GM04504 (cell line): Measurements from ENCODE around the gene CHKA.

ENCODE experiments used
- DNase-seq: peaks from one replicate; pipeline ENCODE4 v3.0.0-alpha.2; 2012; ENCODE audit warnings: low read depth

The CHKA gene

GRCh38 chr11:68121067-68121899, at the start of gene CHKA:
Gene CHKA, minus strand, starts transcription at chr11:68121388. Its CDS starts 211 bp downstream, at chr11:68121177.
- DNase-seq: peak; percentile 74

GRCh38 chr11:68169442-68169841, 48.3 kb upstream of the CHKA start:
- no peak for DNase-seq

- no peak for DNase-seq
Observed at GRCh38 chr11:68168694-68169093, 47.5 kb upstream of the CHKA start.

DNA sequence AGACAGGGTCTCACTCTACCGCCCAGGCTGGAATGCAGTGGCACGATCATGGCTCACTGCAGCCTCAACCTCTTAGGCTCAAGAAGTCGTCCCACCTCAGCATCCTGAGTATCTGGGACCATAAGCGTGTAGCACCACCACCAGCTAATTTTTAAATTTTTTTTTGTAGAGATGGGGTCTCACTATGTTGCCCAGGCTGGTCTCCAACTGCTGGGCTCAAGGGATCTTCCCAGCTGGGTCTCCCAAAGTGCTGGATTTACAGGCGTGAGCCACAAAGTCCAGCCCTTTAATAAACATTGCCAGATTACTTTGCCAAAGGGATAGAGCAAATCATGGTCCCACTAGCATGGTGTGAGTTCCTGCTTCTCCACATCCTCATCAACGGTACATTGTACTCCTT, 46.3 kb upstream of the CHKA start:
- DNase-seq: no peak

DNA sequence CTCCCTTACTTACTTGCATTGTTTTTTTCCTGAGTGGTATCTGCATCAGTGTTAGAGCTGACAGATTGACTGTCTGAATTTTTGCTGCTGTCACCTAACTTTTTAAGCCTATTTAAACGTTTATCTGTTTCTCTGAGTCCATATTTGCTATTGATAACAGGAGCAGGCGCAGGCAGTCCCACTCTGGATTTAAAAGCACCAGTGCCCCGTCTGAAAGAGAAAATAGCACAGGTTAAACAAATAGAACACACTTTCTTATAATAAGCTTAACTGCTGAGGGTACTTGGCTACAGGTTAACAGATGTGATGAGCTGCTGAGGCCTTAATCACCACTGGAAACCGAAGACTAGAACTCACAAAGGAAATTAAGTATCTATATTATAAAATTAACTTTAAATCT, 45.8 kb upstream of the CHKA start:
- DNase-seq: no peak

DNA sequence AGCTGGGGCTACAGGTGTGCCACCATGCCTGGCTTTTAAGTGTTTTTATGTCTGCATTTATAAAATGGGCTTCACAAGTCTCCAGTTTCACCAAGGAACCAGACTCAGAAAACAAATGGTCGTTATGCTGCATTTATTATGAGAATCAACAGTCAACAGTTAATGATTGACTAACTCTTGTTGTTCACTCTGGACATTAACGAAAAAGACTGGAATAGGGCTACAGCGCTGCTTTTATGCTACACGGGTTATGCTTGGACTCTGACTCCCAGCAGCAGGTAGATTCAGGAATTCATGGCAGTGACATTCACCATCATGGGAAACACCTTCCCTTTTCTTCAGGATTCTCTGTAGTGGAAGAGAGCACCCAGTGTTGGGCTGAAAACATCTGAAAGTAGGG, 44.4 kb upstream of the CHKA start:
- DNase-seq: no peak

DNA sequence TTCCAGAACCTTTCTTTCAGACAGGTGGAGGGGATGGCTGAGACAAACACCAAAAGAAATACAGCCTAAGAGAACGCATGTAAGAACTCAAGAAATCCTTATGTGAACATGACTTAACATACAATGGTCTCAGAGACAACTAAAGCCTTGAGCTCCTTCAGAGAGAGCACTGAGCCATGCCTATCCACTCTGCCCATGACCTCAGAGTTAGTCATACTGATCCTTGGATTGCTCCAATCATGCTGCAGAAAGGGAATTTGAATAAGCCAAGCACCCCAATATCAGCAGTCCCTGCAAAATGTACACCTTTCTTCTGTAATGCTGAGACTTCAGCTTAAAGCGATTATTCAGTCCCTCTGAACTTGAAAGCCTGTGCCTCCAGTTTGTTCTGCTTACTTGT, 43.2 kb upstream of the CHKA start:
- DNase-seq: no peak

GRCh38 chr11:68163691-68164090, 42.5 kb upstream of the CHKA start:
- no peak for DNase-seq

DNA sequence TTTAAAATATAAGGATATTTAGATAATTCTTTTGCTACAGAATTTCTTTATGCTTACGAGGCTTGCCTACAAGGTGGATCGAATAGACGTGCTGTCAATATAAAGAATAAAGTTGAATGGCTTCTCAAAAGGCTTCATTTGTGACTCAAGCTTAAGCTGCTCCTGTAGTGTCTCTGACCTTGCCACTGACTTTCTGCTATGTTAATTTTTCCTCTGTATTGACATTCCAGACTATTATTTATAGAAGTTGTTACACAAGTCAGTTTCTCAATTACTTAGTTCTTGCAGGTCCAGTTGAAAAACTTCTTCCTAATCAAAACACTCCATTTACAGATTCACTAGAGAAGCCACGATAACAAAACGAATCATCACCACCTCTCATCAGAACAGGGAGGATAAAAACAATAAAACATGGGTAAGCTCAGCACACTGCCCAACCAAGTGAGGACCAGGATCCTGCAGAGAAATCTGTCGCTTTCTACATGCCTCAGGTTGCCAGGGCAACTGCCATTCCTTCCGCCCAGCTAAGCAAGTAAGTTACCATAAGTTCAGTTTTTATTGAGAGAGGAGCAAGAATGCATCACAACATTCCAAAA, 39.0 kb upstream of the CHKA start:
- no peak for DNase-seq

DNA sequence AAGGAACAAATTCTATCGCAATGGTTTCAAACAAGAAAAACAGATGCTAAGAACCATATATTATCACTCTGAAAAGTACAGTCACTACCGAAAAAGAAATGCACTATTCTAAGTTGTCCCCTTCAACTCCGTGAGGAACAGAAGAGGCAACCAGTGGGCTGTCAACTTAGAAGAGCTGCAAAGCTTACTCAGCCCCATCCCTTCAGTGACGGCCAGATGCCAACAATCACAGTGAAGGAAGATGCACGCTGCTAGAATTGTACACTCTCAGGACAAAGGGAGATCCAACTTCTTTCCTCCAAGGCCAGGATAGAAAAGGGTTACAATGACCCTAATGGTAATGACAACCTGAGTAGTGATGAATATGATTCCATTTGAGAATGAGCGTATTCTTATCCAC, 38.5 kb upstream of the CHKA start:
- no peak for DNase-seq

GRCh38 chr11:68159161-68159560, 38.0 kb upstream of the CHKA start:
- DNase-seq: no peak

DNA sequence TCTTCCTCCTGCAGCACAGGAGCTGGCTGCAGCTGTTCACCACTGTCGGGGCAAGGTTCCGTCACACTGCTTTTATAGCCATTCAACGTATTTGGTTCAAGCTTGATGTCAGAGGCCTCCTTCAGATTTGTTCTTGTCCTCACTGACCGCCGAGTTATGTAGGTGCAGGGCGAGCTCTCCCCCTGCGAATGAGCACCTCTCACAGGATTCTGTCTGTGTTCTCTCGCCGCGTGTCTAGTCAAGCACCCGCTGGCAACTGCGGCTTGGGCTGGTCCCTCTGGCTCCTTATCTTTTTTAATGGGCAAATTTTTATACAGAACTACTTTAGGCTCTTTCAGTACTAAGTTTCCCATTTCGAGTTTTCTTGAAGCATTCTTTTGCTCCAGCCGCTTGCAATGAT, 37.4 kb upstream of the CHKA start:
- DNase-seq: no peak

- DNase-seq: no peak
Observed at GRCh38 chr11:68153742-68154141, 32.6 kb upstream of the CHKA start.

DNA sequence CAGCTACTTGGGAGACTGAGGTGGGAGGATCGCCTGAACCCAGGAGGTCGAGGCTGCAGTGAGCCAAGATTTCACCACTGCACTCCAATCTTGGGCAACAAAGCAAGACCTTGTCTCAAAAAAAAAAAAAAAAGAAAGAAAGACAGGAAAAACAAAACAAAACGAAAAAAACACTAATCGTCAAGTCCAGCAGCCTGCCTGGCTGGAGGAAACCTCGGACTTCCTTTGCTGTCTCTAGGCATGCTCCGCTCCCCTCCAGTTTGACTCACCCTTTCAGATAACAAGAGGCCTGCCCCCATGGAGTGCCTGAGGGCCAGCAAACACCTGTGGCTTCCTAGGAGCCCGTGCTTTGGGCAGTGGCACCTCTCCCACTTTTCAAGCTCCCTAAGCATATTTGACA, 28.8 kb upstream of the CHKA start:
- no peak for DNase-seq

DNA sequence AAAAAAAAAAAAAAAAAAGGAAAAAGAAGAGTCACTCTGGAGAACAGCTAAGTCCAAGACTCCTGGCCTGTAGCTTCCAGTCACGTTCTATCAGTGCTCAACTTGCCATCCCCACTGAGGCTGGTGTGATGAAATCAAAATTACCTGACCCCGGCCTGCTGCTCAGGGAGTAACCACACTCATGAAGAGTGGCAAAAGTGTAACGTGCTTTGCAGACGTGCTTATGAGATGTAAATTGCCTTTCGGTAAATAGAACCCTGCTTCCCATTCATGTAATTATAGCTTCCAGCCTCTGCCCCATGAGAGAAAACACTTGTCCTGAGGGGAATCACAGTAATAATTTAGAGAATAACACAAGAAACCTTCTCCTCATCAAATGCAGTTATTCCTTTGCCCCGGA, 28.2 kb upstream of the CHKA start:
- DNase-seq: no peak

DNA sequence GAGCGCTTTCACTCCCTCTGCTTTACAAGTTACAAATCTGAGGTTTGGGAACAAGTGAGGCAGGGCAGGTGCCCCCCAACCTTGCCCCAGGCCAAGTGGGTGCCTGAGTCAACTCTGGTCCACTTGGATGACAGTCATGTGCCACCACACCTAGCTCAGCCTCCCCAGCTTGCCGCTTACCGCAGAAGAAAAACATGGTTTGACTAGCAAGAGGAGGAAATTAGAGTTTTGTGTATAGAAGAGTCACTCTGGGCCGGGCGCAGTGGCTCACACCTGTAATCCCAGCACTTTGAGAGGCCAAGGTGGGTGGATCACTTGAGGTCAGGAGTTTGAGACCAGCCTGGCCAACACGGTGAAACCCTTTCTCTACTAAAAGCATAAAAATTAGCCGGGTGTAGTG, 27.7 kb upstream of the CHKA start:
- DNase-seq: no peak

DNA sequence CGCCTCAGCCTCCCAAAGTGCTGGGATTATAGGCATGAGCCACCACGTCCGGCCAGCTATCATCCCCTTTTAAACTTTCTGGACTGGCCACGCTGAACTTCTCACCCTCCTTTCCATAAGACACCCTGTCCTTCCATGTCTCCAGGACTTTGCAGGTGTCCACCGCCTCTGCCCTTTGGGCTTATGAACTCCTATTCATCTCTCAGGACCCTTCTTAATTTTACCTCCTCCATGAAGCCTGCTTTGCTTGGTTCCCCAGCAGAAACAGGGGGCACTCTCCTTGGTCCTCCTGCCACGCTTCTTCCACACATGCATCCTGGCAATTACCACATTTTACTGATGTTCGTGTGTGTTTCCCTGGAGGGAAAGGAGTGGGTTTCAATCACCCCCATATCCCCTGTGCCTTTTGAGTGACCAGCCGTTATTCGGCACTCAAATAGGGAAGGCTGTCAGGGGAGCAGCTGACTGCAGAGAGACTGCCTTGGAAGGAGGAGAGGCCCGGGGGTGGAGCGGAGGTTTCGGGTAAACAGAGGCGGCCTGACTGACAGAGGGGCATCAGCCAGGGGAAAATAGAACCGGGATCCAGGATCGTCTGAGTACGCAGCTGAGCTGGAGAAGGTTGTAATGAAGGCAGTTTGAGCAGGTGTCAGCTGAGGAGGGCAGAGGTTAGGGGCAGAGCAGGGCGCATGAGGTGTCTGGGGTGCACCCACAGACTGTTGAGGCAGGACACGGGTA, 27.1 kb upstream of the CHKA start:
- DNase-seq: no peak

GRCh38 chr11:68146704-68147474, 25.7 kb upstream of the CHKA start:
- no peak for DNase-seq

DNA sequence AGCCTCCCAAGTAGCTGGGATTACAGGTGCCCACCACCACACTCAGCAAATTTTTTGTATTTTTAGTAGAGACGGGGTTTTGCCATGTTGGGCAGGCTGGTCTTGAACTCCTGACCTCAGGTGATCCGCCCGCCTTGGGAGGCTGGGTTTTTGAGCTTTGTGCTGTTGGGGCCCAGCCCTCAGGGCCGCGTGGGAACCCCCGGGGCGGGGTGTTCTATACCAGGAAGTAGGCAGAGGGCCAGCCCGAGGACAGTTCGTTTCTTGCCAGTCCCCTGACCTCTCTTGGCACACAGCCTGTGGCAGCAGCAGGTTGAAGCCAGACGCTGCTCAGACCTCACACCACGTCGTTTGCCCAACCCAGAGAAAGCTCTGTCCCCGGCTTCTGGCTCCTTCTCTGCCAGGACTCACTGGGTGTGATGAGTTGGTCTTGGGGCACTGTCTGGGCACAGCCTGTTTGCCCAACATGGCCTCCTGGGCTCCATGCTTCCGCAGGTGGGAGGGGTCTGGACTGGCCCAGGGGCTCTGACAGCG, 24.9 kb upstream of the CHKA start:
- DNase-seq: no peak

DNA sequence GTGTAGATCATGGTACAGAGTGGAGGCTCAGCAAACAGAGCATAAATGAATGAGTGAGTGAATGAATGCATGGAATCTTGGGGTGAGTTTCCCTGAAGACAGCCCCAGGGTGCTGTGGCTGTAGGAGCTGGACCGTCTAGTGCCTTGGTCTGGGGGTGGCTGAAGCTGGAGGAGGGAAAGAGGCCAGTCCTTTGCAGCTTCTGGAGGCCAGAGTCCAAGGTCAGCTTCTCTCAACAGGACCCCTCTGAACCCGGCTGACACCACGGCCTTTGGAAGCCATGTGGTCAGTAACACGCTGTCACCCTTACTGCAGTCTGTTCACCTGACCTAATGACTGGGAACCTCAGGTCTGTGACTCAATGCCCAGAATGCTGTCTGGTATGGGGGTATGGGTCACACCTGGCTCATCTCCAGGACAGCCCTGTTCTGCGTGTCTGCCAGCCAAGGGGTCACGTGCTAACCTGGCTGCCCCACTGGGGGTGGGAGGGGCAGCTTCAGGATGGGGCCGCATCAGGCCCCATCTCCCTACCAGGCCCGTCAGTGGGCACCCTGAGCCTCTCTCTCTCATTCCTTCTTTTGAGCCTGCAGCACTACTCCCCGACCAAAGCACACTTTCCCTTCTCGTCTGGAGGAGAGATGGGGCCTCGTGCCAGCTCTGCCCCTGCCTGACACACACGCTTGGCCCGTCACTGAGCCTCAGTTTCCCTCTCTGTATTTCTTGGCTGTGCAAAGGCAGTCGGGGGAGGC, 24.1 kb upstream of the CHKA start:
- no peak for DNase-seq

GRCh38 chr11:68143310-68143689, 22.1 kb upstream of the CHKA start:
- DNase-seq: no peak
